Pons (tissue), 1 donor: ENCODE data around the gene PLEKHA7.
"Not testable (repeated sequence)": the region's sequence is repeated elsewhere in the genome, so short reads cannot be mapped to it uniquely, and the experiment has no call there.

Experiments used
- DNase-seq: peaks from one replicate; pipeline ENCODE4 v3.0.0-alpha.2; 2016; ENCODE audit warnings: low spot score

The PLEKHA7 gene, protein sequence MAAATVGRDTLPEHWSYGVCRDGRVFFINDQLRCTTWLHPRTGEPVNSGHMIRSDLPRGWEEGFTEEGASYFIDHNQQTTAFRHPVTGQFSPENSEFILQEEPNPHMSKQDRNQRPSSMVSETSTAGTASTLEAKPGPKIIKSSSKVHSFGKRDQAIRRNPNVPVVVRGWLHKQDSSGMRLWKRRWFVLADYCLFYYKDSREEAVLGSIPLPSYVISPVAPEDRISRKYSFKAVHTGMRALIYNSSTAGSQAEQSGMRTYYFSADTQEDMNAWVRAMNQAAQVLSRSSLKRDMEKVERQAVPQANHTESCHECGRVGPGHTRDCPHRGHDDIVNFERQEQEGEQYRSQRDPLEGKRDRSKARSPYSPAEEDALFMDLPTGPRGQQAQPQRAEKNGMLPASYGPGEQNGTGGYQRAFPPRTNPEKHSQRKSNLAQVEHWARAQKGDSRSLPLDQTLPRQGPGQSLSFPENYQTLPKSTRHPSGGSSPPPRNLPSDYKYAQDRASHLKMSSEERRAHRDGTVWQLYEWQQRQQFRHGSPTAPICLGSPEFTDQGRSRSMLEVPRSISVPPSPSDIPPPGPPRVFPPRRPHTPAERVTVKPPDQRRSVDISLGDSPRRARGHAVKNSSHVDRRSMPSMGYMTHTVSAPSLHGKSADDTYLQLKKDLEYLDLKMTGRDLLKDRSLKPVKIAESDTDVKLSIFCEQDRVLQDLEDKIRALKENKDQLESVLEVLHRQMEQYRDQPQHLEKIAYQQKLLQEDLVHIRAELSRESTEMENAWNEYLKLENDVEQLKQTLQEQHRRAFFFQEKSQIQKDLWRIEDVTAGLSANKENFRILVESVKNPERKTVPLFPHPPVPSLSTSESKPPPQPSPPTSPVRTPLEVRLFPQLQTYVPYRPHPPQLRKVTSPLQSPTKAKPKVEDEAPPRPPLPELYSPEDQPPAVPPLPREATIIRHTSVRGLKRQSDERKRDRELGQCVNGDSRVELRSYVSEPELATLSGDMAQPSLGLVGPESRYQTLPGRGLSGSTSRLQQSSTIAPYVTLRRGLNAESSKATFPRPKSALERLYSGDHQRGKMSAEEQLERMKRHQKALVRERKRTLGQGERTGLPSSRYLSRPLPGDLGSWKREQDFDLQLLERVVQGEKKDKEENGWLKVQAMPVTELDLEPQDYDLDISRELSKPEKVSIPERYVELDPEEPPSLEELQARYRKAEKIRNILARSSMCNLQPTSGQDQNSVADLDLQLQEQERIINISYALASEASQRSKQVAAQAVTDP

DNA sequence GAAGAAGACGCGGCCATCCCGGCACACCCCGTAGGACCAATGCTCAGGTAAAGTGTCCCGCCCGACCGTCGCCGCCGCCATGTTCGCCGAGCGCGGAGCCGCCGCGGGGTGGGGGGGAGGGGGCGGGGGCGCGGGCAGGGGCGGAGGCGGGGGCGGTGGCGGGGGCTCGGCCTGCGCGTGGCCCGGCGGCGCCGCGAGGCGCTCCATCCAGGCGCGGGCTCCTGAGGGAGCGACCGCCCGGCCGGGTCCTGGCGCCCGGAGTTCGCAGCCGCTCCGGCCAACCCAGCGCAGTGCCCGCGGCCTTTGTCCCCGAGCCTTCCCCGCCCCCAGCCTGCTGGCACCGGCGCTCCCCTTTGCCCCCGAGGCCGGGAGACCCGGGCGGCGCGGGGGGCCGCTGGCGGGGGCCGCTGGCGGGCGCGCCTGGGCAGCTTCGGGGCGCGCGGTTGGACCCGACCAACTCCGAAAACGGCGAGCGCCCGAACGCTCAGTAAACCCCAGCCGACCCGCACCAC is at the start of gene PLEKHA7:
Gene PLEKHA7, minus strand, starts transcription at position 94 of the 512 bp plus-strand sequence. Its CDS starts 13 bp downstream, at position 81.
- DNase-seq, result no peak

DNA sequence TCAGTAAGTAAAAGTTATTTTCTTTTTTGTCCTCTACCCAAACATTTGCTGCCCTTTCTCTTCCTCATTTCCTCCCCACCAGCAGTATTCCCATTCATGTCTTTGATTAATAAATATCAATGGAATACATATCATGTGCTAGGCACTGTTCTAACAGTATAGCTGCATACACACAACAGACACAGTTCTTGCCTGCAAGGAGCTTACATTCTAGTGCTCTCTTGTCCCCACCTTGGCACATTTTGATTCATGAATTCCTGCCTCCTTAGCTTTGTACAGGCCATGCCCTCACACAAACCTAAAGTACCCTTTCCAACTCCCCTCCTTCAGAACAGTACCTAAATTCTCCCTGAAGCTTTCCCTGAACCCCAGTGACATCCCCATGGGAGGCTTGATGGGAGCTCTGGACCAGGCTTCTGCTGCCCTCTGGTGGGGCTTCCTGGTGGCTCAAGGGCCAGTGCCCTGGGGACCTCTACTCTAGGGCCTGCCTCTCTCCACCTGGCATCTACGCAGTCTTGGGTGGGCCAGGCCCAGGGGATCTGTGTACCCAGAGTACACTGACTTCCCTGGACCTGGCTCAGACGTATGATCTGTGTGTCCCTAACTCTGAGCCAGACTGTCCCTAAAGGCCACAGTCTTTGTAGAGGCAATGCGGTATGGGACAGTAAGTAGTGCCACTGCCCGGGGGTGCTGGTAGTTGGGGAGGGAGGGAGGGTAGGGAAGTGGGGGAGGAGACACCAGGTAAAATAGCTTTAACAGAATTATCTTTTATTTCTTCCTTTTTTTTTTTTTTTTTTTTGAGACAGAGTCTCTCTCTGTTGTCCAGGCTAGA is 49.2 kb upstream of the PLEKHA7 start:
- peak; percentile 48 for DNase-seq

DNA sequence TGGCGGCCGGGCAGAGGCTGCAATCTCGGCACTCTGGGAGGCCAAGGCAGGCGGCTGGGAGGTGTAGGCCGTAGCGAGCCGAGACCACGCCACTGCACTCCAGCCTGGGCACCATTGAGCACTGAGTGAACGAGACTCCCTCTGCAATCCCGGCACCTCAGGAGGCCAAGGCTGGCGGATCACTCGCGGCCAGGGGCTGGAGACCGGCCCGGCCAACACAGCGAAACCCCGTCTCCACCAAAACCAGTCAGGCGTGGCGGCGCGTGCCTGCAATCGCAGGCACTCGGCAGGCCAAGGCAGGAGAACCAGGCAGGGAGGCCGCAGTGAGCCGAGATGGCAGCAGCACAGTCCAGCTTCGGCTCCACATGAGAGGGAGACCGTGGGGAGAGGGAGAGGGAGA is 36.9 kb upstream of the PLEKHA7 start:
- not testable (repeated sequence) for DNase-seq

DNA sequence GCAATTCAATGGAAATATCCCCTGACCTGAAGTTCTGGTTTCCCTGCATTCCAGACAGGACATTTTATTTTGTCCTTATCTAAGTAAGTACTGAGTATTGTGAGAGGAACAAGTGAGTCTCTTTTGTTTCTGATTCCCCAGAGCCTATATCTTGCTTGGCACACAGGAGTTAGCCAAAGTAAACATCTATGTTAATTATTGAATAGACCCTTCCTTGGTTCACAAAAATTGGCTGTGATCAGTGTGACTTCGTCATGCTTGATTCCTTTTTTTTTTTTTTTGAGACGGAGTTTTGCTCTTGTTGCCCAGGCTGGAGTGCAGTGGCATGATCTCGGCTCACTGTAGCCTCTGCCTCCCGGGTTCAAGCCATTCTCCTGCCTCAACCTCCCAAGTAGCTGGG is 34.3 kb upstream of the PLEKHA7 start:
- DNase-seq, result not testable (repeated sequence)

DNA sequence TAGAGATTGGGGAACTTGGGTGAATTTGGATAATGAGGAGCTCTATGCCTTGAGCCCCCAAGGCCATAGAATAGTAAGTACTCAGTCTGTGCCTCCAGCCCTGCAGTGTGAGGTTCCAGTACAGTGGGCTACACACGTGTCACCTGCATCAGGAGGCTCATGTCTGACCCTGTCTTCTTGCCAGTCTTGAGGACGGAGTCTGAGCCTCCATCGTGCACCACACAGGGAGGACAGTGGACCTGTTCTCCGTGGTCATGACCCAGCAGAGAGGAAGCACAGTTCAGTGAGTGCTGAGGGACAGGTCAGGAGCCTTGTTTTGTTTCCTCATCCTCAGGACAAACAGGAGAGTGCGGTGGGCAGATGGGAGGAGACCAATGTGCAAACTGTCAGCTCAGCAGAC is 32.5 kb upstream of the PLEKHA7 start:
- DNase-seq, result no peak

DNA sequence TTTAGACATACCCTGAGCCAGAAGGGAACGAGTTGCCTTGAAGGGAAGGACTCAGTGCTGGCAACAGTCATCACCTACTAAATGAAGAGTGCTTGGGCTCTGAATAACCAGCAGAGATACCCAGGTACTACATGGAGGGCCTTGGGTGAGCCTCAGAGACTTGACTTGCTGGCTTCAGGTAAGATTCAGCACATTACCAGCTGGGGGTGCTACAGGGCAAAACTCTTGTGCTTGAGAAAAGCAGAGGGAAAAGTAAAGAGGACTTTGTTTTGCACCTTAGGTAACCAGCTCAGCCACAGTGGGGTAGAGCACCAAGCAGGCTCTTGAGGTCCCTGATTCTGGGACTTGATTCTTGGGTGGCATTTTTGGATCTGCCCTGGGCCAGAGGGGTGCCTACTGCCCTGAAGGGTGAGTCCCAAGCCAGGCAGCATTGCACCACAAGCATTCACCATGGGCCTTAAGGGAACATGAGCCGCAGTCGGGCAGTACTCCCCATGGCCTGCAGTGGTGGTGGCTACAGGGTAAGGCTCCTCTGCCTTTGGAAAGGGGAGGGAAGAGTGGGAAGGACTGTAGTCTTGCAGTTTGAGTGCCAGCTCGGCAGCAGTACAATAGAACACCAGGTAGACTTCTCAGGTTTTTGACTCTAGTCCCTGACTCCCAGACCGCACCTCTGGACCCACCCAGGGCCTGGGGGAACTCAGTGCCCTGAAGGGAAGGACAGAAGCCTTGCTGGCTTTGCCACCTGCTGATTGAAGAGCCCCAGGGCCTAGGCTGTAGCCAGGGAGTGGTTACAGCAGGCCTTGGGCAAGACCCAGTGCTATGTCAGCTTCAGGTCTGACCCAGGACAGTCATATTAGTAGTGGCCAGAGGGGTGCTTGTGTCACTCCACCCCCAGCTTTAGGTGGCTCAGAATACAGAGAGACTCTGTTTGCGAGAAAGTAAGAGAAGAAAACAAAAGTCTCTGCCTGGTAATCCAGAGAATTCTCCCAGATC is 22.7 kb upstream of the PLEKHA7 start:
- no peak for DNase-seq

DNA sequence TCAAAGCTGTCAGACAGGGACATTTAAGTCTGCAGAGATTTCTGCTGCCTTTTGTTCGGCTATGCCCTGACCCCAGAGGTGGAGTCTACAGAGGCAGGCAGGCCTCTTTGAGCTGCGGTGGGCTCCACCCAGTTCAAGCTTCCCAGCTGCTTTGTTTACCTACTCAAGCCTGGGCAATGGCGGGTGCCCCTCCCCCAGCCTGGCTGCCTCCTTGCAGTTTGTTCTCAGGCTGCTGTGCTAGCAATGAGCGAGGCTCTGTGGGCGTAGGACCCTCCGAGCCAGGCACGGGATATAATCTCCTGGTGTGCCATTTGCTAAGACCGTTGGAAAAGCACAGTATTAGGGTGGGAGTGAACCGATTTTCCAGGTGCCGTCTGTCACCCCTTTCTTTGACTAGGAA is 19.8 kb upstream of the PLEKHA7 start:
- not testable (repeated sequence) for DNase-seq

DNA sequence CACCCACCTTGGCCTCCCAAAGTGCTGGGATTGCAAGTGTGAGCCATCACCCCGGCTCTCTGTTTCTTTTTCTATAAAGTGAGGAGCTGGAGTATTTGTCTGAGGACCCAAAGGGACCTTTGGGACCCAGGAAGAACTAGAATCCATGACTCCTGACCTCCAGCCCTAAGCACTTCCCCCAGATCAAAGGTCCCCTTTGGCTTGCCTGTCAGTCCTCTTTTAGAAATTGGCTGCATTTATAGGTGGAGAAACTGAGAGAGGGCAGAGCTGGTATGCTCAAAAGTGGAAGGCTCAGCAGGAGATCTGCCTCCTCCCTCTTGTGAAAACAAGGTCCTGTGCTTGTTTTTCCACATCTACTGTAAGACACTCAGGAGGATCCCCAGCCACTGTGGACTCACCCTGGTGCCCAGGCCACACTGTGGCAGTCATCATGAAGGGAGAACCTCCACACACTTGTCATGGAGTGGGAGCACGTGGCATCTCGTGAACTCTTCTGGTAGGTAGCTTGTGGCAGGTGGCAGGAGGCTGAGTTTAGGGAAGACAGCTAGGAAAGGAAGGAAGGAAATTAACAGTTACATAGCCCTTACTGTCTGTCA is 12.4 kb upstream of the PLEKHA7 start:
- no peak for DNase-seq

DNA sequence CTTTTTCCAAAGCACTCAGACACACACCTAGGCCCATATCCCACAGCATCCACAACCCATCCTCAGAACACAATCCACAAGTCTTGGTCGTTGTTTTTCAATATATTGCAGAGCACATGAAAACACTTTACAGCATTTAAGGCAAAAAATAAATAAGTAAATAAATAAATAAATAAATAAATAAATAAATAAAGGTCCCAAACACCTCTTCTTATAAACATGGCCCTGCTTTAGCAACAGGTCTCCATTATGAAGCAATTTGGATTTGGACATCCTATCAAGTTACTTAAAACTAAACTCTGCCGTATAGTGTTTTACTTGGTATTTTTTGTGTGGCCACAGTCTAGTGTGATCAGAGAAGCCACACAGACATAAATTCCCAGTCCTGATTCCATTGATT is 10.7 kb upstream of the PLEKHA7 start:
- DNase-seq, result no peak

DNA sequence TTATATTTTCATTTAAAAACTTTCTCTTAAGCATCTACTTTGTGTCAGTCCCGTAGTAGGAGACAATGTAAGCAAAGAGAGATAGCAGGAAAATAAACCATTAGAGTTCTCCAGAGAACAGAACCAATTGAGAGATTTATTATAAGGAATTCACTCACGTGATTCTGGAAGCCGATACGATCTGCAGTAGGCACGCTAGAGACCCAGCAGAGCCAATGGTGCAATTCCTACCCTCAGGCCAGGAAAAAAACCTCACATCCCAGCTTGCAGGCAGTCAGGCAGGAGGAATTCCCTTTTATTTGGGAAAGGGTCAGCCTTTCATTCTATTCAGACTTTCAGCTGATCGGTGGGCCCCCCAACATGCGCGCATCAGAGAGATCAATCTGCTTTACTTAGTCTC is 7.3 kb upstream of the PLEKHA7 start:
- no peak for DNase-seq

DNA sequence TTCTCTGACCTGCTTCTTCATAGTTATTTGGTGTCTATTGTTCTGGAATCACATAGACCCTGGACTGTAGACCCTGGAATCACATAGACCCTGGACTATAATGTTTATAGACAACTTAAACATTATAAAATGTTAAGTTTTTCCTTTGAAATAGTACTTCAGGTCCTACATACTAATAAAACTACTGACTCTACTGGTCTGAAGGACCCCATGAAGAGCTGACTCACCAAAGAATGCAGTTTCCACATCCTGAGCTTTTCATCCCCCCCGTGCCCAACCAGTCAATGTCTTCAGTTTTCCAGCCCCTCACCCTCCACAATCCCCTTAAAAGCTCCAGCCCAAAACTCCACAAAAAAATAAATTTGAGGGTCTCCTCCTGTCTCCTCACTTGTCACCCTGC is 6.6 kb upstream of the PLEKHA7 start:
- DNase-seq, result no peak

DNA sequence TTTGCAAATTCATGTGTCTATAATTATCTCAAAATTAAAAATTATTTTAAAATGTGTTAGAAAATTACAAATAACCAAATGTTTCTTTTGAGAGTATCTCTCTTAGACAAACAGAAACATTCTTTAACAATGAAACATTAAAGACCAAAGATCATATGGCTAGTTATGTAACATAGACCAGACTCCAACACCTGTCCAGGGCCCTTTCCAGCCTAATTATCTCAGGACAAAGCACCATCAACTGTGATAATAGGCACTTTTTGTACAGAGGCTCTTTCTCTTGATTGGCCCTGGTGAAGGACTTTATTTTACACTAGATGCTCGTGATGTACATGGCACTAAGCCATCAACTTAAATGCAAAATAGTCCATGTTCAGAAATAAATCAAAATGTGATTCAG is 5.0 kb upstream of the PLEKHA7 start:
- DNase-seq, result no peak

DNA sequence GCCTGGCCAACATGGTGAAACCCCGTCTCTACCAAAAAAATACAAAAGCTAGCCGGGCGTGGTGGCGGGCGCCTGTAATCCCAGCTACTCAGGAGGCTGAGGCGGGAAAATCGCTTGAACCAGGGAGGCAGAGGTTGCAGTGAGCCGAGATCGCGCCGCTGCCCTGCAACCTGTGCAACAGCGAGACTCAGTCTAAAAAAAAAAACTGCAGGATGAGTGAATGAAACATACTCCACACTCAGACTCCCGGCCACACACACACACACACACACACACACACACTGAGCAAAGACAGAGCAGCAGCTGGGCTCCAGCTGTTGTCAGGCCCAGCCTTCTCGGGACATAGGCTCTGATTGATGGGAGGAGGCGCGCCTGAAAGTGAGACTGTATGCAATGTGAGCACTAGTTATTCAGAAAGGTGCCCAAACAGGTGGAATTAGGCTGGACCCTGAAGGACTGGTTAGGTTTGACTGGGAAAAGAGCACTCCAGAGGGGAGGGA is 1.5 kb upstream of the PLEKHA7 start:
- DNase-seq, result no peak

DNA sequence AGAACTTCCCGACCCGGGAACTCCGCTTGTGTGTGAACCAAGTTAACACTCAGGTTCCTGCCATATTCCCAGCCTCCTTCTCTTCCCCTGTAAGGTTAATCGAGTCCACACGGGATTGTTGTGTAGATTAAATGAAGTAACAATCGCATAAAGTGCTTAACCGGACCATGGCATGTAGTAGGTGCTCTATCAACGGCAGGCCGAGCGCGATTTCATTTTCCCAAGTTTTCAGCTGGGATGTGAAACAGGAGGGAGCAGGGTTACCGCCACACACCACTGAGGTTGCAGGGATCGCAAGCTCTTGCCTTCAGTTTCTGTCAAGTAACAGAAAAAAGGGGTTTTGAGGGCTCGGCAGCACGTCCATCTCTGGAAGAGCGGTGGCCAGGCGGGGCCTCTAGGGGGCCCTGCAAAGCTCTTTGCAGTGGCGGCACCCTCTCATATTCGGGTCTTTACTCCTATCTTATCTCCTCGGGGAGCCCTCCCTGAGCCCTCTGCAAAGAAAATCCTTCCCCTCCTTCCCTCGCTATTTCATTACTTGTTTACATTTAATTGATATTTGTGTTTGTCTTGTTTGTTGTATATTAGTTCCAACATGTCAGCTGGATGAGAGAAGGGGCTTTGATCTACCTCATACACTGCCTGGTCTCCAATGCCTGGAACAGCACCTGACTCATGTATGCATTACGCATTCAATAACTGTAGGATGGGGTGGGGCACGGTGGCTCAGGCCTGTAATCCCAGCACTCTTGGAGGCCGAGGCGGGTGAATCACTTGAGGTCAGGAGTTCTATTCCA is 816 bp upstream of the PLEKHA7 start:
- DNase-seq, result peak; percentile 15

DNA sequence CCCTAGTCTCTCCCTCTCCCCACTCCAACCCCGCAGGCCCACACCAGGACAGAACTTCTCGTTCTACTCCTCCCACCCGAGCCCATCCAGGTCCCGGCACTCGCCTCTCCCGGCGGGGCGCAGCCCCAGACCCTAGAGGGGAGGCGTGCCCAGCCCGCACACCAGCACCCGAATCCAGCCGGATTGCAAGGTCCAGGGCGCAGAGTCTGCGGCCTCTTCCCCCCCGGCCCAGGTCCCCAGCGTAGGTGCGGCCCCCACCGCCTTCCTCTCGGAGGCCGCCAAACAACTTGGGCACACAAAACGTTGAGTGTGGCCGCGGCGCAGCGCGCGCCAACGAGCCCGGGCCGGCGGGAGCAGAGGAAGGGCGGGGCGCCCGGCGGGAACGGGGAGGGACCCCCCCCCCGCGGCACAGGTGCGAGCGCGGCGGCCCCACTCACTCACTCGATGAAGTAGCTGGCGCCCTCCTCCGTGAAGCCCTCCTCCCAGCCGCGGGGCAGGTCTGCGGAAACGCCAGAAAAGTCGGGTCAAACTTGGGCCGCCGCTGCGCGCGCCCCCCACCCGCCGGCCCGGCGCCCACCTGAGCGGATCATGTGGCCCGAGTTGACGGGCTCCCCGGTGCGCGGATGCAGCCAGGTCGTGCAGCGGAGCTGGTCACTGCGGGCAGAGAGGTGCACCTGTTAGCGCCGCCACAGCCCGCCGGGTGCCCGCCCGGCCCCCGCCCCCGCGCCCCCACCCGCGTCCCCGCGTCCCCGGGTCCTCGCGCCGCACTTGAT is 480 bp downstream of the PLEKHA7 start:
- no peak for DNase-seq

DNA sequence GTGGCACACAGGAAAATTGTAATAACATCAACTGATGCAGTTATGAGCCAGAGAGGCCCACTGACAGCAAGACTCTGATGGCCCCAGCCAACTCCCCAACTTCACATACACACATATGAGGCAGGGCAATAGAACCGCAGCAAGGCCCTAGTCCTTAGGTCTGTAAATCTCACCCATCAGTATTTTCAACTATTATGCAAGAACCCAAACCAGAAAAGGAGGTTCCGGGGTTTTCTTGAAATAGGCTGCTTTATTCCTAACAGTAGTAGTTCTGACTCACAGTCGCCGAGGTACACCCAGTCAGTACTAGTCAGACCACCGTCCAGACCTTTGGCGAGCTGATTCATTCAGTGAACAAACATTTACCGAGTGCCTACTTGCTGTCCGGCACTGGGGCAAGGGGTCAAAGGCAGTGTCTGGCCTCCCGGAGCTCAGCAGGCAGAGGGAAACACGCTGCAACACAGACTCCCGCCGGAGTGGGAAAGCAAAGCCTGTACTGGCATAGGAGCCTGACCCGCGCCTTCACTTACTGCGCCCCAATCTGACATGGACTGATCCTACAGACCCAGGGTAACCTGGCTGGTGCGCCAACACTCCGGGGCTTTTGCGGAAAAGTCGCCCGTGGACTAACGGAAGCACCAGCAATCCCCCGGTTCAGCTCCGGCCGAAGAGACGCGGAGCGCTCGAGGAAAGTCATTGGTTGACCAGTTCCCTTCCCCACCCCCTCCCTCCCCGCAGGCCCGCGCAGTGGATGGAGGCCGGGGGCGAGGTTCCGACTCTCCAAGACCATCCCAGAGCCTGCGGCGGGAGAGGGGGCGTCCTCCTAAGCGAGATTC is 1.3 kb downstream of the PLEKHA7 start:
- DNase-seq, result peak; percentile 12

DNA sequence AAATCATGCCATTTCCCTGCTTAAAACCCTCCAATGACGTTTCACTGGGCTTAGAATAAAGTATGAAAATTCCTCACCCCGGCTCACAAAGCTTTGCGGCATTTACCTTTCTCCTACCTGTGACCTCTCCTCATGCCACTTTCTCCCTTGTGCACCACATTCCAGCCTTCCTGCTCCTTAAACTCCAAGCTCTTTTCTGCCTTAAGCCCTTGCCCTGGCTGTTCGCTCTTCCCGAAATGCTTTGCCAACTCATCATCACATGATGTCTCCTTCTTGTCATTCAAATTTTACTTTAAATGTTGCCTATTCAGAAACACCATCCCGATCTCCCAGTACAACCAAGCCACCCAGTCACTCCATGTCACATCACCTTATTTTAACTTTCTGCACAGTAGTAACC is 2.0 kb downstream of the PLEKHA7 start:
- no peak for DNase-seq
